Adrenal gland (tissue), 5 donors: ENCODE measurements around the gene ARHGAP25.

Source experiments
- POLR2A ChIP-seq, 2 donors: fragments of 450-650 bp; IDR thresholded peaks; one replicate each; pipeline ENCODE4 v1.6.1; 2017; ENCODE audit warnings: antibody characterized with exemption in 2 of 2, mild to moderate bottlenecking in 2 of 2, moderate library complexity in 1 of 2
- TF ChIP-seq, protein P1 (sequence below), 6 experiments: fragments of 450-650 bp in 4 of 6; fragments of 200-600 bp in 2 of 6; sonication (generic) in 1 of 6; IDR thresholded peaks; 1 replicate in 5 of 6; 2 replicates in 1 of 6; pipeline versions ENCODE4 v1.5.1 to v1.8.0; 2016 to 2021; ENCODE audit warnings: antibody characterized with exemption in 6 of 6, mild to moderate bottlenecking in 2 of 6, moderate library complexity in 1 of 6
- donor health status: DM: no; HTN: no; CAD: no.

- TF ChIP-seq, protein P1, sequence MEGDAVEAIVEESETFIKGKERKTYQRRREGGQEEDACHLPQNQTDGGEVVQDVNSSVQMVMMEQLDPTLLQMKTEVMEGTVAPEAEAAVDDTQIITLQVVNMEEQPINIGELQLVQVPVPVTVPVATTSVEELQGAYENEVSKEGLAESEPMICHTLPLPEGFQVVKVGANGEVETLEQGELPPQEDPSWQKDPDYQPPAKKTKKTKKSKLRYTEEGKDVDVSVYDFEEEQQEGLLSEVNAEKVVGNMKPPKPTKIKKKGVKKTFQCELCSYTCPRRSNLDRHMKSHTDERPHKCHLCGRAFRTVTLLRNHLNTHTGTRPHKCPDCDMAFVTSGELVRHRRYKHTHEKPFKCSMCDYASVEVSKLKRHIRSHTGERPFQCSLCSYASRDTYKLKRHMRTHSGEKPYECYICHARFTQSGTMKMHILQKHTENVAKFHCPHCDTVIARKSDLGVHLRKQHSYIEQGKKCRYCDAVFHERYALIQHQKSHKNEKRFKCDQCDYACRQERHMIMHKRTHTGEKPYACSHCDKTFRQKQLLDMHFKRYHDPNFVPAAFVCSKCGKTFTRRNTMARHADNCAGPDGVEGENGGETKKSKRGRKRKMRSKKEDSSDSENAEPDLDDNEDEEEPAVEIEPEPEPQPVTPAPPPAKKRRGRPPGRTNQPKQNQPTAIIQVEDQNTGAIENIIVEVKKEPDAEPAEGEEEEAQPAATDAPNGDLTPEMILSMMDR (IDR thresholded peaks at IDR 0.05): no peak
- no peak for TF ChIP-seq POLR2A (IDR thresholded peaks at IDR 0.05)
Observed at GRCh38 chr2:68784915-68785314, 50.3 kb downstream of the ARHGAP25 start.
